GM18519 (cell line): ENCODE results near the gene CPT1C.

Experiments used
- ATAC-seq: cut with Tn5 transposase; IDR thresholded peaks from one replicate; pipeline ENCODE4 v1.9.1; 2021; ENCODE audit warnings: mild to moderate bottlenecking, moderate library complexity; ENCODE audit not compliant: unreplicated experiment, low FRiP score

CPT1C gene

DNA sequence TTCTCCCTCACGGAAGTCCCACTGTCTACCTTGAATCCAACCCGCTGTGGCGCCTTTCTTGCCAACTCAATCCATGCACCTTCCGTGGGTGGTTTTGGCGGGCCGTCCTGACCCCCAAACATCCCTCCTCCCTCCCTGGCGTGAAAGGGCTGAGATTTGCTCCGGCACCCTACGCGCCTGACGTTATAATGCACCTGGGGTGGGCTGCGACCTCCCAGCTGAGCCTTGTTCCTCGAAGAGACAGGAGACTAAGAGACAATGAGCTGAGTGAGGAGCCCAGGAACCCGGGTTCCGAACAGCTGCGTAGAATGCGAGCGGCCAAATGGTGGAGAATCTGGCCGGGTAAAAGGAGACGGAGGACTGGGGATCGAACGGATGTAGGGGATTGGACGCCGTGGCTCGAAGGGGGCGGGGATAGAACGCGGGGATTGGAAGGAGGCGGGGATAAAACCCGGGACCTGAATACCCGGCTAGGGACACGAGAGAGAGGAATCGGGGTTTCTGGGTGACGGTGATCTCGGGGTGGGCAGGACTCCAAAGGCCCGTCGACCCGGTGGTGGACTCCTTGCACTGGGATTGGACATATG lies at the start of gene CPT1C:
Gene CPT1C (plus strand): TSS at position 461 of the 587 bp plus-strand sequence. CDS start 1,137 bp downstream, outside the sequence.
- ATAC-seq, result no peak

DNA sequence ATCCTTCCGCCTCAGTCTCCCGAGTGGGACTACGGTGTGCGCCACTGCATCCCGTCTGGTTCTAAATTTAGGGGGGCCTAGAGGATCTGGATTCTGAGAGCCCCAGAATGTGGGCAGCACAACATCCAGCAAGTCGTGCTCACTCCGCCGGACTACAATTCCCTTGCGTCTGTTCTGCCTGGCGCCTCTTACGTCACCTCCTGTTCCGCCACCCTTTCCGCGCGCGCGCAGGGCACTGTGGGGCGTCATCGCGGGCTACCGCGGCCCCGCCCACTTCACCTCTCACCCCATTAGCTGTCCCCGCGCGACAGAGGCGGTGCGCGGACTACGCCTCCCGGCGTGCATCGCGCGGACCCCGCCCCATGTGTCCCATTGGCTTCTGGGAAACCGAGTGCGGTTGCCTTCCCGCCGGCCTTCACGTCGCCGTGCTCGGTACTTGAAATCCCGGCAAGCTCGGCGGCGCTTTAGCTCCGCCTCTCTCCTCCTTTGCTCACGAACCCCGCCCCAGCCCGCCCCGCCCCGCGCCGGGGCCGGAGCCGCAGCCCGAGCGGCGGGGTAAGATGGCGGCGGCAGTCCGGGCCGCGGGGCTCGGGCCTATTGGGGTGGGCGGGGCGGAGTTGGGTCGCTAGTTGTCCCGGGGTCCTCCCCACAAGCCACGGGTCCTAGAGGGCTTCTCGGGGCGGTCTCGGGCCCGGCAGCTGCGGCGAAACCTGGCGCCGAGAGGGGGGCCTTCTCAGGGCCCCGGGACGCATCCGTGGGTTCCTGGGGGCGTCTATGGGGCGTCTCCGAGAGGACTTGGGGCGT lies 49.0 kb upstream of the CPT1C start, which contains the start of gene SCAF1:
Gene SCAF1 (plus strand): TSS at position 522 of the 804 bp plus-strand sequence. CDS start 2,818 bp downstream, outside the sequence.
- peak; percentile 47 for ATAC-seq

DNA sequence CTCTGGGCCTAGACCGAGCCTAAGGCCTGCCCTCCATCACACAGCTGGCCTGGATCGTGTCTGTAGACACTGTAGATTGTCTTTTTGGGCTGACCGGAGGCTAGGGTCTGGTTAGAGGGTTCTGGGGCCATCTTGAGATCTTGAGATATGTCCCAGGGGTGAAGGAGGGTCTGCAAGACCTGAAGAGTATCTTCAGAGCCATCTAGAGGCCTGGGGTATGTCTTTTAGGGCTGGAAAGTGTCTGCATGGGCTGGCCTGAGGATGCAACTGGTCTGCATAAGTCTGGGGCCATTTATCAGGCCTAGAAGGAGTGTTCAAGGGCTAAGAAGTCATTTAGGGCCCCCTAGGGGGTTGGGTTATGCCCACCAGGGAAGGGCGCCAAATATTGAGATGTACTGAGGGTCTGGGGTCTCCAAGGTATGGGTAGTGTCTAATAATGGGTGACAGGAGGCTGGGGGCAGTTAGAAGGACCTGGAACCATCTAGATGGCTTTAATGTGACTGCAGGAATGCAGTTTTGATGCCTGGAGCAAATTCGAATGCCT lies 48.4 kb upstream of the CPT1C start:
- ATAC-seq, result no peak

DNA sequence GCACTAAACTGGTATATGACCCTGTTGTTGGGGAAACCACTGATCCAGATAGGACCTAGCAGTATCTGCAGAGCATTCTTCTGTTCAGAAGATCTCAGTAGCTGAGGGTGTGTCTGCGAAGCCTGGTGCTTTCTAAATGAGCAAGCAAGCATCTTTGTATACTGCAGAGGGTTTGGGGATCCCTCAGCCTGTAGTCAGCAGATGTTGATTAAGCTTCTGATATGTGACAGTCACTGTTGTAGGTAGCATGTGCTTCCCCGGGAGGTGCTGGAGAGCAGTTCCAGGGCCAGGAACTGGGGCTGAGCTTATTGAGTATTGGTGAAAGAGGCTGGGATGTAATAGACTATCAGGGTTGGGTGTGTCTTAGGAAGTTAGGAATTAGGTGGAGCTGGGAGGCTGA lies 47.5 kb upstream of the CPT1C start:
- ATAC-seq, result no peak

DNA sequence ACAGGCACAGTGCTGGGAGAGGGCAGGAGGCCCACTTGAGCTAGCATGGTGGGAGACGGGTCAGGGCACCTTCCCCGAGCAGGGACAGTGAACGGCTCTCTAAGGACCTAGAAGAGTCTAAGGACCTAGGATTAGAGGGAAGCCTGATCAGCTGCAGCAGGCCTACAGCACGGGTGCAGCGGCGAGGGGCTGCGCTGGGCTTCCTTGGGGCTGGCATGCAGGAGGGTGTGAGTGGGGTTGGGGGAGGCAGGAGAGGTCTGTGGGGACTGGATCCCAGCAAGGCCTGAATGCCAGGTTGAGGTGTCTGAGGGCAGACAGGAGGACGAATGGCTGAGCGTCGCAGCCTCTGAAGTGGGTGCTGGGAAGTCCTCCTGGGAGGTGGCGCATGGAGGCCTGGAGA lies 45.3 kb upstream of the CPT1C start:
- ATAC-seq, result no peak

DNA sequence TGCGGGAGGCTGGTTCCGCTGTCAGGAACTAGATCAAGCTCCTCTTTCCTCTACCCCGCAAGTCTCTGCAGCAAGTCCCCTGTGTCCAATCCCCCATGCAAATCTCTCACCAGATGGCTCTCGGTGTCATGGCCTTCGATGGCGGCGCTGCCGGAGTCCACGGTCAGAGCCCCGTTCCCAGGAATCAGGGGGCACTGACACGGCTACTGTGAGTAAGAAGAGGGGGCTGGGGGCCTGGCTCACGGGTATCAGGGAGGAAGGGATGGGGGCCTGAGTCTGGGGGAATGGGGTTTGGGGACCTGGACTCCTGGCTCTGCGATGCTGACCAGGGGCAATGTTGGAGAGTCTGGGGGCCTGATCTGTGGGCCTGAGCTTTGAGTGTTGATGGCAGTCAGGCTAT lies 44.9 kb upstream of the CPT1C start:
- ATAC-seq, result no peak

DNA sequence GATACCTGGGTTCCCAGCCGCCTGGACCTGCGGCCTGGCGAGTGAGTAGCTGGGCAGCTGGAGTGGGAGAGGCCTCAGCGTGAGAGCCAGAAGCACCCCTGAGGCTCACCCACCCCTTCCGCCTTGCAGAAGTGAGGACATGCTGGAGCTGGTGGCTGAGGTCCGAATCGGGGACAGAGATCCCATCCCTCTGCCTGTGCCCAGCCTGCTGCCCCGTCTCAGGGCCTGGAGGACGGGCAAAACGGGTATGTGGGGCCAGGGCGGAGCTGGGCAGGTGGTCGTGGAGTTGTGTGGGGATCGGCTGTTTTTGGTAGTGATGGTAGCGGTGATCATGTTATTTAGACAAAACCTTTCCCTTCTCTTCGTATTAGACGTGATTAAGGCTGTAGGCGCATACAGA lies 44.3 kb upstream of the CPT1C start:
- ATAC-seq, result no peak

DNA sequence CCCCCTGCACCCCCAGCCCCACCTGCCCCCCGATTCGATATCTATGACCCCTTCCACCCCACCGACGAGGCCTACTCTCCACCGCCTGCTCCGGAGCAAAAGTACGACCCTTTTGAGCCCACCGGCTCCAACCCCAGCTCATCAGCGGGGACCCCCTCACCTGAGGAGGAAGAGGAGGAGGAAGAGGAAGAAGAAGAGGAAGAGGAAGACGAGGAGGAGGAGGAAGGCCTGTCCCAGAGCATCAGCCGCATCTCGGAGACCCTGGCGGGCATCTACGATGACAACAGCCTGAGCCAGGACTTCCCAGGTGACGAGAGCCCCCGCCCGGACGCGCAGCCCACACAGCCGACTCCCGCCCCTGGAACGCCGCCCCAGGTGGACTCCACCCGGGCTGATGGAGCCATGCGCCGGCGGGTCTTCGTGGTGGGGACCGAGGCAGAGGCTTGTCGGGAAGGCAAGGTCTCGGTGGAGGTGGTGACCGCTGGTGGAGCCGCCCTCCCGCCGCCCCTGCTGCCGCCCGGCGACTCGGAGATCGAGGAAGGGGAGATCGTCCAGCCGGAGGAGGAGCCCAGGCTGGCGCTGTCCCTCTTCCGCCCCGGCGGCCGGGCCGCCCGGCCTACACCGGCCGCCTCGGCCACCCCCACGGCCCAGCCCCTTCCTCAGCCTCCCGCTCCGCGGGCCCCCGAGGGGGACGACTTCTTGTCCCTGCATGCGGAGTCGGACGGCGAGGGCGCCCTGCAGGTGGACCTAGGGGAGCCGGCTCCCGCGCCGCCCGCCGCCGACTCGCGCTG lies 39.7 kb upstream of the CPT1C start:
- no peak for ATAC-seq

DNA sequence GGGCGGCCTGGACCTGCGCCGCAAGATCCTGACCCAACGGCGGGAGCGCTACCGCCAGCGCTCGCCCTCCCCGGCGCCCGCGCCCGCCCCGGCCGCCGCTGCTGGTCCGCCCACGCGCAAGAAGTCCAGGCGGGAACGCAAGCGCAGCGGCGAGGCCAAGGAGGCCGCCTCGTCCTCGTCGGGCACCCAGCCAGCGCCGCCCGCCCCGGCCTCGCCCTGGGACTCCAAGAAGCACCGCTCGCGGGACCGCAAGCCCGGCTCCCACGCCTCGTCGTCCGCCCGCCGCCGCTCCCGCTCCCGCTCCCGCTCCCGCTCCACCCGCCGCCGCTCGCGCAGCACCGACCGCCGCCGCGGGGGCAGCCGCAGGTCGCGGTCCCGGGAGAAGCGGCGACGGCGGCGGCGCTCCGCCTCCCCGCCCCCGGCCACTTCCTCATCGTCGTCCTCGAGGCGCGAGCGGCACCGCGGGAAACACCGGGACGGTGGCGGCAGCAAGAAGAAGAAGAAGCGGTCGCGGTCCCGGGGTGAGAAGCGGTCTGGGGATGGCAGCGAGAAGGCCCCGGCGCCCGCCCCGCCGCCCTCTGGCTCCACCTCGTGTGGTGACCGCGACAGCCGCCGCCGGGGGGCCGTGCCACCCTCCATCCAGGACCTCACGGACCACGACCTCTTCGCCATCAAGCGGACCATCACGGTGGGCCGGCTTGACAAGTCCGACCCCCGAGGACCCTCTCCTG lies 38.9 kb upstream of the CPT1C start:
- no peak for ATAC-seq

DNA sequence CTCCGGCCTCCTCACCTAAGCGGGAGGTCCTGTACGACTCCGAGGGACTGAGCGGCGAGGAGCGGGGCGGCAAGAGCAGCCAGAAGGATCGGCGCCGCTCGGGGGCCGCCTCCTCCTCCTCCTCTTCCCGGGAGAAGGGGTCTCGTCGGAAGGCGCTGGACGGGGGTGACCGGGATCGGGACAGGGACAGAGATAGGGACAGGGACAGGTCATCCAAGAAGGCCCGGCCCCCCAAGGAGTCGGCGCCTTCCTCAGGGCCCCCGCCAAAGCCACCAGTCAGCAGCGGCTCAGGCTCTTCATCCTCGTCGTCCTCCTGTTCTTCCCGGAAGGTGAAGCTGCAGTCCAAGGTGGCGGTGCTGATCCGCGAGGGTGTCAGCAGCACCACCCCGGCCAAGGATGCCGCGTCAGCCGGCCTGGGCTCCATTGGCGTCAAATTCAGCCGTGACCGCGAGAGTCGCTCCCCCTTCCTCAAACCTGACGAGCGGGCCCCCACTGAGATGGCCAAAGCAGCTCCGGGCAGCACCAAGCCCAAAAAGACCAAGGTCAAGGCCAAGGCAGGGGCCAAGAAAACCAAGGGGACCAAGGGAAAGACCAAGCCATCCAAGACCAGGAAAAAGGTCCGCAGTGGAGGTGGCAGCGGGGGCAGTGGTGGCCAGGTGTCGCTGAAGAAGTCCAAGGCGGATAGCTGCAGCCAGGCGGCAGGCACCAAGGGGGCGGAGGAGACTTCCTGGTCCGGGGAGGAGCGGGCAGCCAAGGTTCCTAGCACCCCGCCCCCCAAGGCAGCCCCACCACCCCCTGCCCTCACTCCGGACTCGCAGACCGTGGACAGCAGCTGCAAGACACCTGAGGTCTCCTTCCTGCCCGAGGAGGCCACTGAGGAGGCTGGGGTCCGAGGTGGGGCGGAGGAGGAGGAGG lies 38.1 kb upstream of the CPT1C start:
- no peak for ATAC-seq

DNA sequence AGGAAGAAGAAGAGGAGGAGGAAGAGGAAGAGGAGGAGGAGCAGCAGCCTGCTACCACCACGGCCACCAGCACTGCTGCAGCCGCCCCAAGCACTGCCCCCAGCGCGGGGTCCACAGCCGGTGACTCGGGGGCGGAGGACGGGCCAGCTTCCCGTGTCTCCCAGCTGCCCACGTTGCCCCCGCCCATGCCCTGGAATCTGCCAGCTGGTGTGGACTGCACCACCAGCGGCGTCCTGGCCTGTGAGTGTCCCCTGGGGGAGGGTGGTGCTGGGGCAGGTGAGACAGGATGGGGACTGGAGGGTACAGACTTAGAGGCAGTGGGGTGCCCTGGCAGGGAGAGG lies 37.5 kb upstream of the CPT1C start:
- ATAC-seq, result no peak

DNA sequence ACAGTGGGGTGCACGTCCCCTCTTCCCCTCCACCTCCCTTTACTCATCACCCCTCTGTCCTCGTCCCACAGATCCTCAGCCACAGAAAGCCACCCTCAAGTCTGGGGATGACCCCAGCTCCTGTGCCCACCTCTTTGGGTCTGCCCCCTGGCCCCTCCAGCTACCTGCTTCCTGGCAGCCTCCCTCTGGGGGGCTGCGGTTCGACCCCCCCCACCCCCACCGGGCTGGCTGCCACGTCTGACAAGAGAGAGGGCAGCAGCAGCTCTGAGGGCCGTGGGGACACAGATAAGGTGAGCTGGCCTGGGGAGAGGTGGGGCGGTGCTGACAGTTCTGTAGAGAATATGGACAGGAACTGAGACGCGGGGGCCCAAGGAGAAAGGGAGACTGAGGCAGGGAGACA lies 36.3 kb upstream of the CPT1C start:
- no peak for ATAC-seq

DNA sequence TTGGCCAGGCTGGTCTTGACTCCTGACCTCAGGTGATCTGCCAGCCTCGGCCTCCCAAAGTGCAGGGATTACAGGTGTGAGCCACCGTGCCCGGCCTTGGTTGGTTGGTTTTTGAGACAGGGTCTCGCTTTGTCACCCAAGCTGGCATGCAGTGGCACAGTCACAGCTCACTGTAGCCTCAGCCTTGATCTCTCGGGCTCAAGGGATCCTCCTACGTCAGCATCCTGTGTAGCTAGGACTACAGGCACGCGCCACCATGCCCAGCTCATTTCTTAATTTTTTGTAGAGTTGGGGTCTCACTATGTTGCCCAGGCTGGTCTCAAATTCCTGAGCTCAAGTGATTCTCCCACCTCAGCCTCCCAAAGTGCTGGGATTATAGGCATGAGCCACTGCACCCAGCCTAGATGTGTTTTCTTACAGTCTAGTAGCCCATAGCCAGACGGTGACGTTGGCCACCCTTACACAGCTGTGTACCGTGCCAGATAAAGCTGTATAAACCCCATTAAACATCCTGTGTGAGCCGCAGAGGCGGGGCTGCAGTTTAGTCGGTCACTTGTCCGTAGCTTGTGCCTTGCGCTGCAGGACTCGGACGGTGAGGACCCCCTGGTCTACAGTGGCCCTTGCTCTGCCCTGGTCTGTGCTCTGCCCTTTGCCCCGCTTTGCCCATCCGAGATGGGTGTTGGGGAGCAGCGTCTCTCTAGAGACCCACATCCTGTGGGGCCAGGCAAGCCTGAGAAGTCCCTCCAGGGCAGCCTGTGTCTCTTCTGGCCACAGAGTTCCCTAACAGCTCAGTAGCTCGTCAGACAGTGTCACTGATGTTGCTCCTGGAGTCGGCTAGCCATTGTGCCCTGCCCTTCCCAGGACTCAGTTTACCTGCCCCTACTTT lies 35.1 kb upstream of the CPT1C start:
- ATAC-seq, result no peak

DNA sequence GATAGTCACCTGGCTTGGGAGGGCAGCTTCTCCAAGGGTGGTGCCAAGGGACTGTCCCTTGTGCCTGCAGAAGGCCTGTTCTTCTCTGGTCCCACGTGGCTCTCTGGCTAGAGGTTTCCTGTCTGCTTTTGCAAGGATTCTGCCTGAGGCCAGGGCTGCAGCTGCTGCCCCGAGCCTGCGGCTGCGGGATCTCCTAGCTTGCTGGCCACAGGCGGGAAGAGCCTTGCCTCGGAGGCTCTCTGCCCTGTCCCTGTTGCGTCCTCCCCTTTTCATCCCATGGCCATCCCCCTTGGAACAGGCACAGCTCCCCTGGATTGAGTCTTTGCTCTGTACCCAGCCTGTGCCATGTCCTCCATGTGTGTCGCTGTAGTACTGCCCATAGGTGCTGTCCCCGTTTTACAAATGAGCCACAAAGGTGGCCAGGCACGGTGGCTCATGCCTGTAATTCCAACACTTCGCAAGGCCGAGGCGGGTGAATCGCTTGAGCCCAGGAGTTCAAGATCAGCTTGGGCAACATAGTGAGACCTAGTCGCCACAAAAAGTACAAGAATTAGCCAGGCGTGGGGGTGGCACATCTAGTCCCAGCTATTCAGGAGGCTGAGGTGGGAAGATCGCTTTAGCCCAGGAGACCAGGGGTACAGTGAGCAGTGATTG lies 34.3 kb upstream of the CPT1C start:
- no peak for ATAC-seq

DNA sequence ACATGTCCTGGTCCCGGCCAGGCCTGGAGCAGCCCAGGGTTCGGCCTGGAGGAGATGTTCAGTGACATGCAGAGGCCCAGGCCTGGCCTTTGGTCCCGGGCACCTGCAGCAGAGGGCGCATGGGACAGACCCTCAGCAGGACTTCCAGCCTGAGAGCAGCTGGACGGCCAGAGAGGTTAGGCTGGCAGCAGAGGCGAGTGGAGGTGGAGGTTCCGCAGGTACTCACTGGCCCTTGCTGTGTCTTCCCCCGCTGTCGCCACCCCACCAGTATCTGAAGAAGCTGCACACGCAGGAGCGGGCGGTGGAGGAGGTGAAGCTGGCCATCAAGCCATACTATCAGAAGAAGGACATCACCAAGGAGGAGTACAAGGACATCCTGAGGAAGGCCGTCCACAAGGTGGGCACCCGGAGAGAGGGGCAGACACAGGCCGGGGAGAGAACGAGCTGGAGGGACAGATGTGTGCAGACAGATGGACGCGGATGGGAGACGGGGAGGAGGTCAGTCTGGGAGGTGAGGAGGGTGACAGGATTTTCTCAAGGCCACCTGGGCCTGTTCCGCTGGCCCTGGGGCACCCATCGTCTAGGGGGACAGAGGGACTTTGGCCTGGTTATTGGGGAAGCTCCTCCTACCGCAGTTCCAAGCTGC lies 33.3 kb upstream of the CPT1C start:
- no peak for ATAC-seq

DNA sequence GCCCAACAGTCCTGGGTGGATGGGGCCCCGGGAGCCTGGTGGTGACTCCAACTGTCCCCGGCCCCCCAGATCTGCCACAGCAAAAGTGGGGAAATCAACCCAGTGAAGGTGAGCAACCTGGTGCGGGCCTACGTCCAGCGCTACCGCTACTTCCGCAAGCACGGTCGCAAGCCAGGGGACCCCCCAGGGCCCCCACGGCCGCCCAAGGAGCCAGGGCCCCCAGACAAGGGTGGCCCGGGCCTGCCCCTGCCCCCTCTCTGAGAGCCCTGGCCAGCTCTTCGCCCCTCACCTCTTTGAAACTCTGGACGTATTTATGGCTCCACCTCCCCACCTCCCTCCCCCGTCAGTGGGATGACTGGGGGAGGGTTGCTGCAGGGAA lies 32.8 kb upstream of the CPT1C start:
- no peak for ATAC-seq

DNA sequence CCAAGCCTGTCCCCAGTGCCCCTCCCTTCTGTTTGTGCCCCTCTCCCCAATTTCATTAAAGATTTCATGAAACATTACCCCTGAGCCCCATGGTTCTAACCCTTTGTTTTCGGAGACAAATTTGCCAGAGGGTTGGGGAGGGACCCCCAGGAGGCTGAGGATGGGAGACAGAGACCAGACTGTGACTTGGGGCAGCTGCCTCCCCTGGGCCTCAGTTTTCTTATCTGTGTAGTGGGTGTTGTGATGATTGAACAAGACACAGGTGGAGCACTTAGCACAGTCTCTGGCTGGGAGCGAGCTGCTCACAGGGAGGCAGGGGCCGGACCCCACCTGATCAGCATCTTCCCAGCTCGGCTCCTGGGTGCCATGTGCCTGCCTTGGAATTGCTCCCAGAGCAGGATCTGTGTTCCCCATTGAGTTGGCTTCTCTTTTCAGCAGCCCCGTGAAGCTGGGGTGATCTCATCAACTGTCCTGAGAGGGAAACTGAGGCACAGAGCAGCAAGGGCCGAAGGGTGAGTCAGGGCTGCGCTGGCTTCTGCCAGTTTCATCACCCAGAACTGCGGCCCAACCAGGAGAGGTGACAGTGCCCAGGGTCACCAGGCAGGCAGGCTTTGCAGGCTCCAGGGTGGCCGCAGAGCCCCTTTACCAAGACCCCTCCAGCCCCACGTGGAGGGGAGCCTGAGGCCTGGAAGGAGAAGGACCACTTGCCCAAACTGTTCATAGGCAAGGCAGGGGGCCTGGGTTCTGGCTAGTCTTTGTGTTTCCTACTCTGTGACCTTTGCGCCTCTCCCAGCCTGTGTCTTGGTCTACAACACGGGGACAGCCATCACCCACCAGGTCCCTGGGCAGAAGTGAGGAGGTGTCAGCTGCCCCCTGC lies 32.1 kb upstream of the CPT1C start:
- ATAC-seq, result no peak
